GM18867 (cell line): ENCODE results near the gene SEMA6B.
"Not testable (repeated sequence)": the region's sequence is repeated elsewhere in the genome, so short reads cannot be mapped to it uniquely, and the experiment has no call there.

ENCODE experiments used
- ATAC-seq: cut with Tn5 transposase; IDR thresholded peaks from one replicate; pipeline ENCODE4 v1.9.1; 2021; ENCODE audit warnings: mild to moderate bottlenecking, moderate library complexity; ENCODE audit not compliant: unreplicated experiment

SEMA6B gene, protein sequence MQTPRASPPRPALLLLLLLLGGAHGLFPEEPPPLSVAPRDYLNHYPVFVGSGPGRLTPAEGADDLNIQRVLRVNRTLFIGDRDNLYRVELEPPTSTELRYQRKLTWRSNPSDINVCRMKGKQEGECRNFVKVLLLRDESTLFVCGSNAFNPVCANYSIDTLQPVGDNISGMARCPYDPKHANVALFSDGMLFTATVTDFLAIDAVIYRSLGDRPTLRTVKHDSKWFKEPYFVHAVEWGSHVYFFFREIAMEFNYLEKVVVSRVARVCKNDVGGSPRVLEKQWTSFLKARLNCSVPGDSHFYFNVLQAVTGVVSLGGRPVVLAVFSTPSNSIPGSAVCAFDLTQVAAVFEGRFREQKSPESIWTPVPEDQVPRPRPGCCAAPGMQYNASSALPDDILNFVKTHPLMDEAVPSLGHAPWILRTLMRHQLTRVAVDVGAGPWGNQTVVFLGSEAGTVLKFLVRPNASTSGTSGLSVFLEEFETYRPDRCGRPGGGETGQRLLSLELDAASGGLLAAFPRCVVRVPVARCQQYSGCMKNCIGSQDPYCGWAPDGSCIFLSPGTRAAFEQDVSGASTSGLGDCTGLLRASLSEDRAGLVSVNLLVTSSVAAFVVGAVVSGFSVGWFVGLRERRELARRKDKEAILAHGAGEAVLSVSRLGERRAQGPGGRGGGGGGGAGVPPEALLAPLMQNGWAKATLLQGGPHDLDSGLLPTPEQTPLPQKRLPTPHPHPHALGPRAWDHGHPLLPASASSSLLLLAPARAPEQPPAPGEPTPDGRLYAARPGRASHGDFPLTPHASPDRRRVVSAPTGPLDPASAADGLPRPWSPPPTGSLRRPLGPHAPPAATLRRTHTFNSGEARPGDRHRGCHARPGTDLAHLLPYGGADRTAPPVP

DNA sequence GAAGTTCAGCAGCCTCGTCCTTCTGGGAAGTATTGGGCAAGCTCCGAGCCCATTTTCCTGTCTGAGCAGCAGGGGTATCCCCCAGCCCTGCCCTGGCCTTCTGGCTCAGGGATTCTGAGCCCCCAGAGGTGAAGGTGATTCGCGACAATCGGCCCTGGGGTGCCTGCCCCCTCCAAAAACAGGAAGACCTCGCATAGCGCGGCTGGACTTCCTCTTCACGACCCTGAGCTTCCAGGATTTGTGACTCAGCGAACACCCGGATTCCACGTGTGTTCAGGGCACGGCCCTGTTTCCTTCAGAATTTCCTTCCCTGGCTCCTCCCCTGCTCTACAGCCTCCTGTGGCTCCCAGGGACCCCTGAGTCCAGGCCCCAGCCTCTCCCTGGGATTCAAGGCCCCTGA is at the start of gene SEMA6B:
Gene SEMA6B (minus strand): TSS at position 116 of the 400 bp plus-strand sequence. CDS start 1,227 bp downstream, outside the sequence.
- no peak for ATAC-seq

DNA sequence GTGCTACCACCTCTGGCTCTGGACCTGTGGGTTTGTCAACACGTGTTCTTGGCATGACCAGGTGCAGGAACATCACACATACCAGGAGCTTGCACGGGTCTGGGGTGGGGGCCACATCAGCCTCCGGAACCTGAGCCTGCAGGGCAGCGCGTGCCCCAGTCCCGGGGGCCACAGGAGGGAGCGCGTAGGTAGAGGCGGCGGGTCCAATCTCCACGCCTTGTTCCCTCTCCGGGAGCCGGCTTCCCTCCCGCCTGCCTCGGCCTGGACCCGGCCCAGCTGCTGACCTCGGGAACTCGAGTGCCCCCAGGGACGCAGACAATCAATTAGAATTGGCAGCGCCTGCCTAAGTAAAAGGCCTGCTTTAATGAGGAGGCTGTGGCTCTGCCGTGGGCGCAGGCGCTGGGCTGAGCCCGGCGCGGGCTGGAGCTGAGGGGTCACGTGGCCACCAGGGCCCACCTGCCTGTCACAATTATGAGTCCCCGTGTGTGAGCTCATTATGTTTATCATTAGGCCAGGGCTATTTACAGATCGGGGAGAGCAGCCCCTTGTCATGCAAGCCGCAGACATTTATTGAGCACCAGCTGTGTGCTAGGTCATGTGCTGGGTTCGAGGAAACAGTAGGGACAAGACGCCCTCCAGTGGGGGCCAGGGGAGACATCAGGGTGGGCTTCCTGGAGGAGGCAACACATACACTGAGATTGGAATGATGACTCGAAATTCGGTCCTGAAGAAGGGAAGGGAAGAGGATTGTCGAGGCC is 47.6 kb upstream of the SEMA6B start:
- no peak for ATAC-seq

DNA sequence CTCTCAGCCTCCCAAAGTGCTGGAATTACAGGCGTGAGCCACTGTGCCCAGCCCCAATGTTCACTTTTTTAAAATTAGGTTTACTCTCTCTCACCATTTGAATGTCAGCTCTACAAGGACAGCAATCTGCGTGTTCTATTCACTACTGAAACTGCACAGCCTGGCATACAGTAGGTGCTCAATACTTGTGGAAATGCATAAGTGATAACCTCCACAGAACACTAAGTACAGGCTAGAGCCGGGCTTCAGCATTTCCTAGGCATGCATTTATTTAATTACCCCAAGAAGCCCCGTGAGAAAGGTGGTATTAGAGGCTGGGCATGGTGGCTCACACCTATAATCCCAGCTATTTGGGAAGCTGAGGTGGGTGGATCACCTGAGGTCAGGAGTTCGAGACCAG is 46.7 kb upstream of the SEMA6B start:
- no peak for ATAC-seq

DNA sequence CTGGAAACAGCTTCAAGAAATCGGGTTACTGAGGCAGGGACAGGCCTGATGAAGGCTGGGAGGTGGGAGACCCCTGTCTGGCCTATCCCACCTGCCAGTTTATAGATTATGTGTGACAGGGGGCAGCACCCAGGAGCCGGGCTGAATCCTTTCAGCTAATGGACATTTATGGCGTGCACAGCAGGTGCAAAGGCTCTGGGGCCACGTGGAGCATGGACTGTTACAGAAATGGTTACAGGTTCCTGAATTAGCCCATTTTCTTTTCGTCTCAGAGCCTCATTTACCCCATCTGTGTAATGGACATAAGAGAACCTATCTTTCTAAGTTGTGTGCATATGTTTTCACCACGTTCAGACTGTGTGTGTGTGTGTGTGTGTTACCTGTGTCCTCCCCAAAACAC is 45.4 kb upstream of the SEMA6B start:
- ATAC-seq = no peak

DNA sequence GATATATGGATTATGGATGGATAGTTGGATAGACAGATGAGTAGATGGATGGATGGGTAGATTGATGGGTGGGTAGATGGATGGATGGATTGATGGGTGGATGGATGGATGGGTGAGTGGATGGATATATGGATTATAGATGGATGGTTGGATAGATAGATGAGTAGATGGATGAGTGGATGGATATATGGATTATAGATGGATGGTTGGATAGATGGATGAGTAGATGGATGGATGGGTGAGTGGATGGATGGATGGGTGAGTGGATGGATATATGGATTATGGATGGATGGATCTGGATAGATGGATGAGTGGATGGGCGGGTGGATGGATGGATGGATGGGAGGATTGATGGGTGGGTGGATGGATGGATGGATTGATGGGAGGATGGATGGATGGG is 43.4 kb upstream of the SEMA6B start:
- no peak for ATAC-seq

DNA sequence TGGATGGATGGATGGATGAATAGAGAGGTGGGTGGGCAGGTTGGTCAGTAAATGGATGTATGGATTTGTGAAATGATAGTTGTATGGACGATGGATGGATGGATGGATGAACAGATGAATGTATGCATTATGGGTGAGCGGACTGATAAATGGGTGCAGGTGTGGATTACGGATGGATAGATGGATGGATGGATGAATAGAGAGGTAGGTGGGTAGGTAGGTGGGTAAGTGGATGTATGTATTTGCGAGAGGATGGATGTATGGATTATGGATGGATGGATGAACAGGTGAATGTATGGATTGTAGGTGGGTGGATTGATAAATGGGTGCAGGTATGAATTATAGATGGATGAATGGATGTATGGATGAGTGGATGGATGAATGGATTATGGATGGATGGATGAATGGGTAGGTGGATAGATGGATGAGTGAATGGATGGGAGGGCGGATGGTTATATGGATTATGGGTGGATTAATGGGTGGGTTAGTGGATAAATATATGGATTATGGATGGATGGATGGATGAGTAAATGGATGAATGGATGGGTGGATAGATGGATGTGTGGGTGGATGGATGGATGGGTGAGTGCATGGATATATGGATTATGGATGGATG is 42.8 kb upstream of the SEMA6B start:
- no peak for ATAC-seq

DNA sequence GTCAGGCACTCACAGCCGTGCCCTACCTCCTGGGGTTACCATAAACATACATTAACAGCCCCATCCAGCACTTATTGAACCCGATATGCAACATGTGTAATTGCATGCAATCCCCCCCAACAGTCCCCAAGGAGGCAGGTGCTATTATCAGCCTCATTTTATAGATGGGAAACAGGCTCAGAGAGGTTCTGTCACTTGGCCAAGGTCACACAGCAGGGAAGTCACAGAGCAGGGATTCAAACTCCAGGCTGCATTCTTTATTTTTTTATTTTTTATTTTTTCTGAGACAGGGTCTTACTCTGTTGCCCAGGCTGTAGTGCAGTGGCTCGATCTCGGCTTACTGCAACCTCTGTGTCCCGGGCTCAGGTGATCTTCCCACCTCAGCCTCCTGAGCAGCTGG is 41.4 kb upstream of the SEMA6B start:
- ATAC-seq = no peak

DNA sequence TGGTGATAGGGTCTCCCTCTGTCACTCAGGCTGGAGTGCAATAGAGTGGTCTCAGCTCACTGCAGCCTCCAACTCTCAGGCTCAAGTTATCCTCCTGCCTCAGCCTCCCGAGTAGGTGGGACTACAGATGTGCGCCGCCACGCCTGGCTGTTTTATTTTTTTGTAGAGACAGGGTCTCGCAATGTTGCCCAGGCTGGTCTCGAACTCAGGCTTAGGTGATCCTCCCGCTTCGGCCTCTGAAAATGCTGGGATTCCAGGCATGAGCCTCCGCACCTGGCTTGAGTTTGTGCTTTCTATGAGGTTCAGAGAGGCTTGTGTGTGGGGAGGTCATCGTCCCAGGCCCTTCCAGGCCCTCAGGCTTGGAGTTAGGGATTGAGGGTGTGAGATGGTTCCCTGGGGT is 40.6 kb upstream of the SEMA6B start:
- ATAC-seq = no peak

DNA sequence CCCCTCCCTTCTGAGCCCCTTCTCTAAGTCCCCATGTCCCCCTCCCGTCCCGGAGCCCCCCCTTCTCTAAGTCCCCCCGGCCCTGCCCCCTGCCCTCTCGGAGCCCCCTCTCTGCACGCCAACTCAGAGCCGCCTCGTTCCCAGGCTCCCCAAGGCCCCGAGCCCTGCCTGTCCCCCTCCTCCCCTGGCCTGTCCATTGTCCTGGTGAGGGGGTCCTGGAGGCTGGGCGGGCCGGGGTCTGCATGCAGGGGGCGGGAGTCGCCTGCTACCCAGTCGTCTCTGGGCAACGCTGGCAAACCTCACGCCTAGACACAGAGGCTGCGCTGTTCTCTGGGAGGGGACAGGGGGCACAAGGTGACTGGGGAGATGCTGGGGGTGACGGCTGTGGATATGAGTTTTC is 39.2 kb upstream of the SEMA6B start:
- ATAC-seq = no peak

DNA sequence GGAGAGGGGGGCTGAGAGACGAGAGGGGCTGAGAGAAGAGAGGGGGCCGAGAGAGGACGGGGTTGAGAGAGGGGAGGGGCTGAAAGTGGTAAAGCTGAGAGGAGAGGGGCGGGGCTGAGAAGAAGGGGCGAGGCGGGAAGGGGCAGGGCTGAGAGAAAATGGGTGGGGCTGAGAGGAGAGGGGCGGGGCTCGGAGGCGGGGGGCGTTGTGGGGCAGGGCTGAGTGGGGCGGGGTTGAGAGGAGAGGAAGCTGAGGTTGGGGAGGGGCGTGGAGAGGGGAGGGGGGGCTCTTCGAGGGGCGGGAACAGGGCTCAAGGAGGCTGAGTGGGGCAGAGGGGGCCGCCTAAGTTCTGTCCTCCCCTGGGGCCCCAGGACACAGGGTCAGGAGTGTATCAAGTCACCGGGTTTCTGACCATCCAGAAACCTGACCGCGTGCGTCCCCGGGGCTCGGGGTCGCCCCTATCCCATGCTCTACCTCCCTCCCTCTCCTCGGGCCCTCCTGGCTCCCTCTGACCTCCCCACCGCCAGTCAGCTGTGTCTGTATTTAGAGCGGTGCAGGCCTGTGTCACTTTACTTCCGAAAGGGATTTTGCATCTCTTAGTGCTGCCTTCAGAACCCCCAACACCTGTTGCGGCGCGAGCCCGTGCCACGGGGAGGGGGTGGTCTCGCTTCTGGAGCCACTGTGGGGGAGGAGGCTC is 38.6 kb upstream of the SEMA6B start:
- ATAC-seq = no peak

DNA sequence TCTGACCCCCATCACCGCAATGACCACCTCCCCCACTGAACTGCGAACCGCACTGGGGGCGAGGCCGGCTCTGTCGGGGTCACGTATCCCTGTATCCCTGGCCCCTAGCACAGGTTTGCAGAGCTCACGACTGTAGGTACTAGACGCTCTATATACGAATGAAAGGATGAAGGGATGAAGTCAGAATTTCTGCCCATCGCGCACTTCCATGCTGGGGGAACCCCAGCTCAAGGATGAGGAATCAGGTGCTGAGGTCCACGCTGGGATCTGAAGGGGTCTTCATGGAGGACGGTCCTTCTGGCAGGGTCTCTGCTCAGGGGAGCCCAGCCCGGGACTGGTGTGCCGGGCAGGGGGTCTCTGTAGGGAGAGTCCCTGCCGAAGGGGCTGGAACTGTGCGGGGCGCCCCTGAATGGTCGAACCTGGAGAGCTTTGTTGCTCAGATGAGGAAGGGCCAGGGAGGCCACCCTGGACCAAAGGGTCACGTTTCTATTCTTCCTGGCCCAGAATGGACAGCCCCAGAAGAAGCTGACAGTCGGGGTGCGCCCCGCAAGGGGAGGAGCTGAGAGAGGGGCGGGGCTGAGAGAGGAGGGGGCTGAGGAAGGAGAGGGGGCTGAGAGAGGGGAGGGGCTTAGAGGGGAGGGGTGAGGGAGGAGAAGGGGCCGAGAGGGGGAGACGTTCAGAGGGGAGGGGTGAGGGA is 37.9 kb upstream of the SEMA6B start:
- no peak for ATAC-seq

DNA sequence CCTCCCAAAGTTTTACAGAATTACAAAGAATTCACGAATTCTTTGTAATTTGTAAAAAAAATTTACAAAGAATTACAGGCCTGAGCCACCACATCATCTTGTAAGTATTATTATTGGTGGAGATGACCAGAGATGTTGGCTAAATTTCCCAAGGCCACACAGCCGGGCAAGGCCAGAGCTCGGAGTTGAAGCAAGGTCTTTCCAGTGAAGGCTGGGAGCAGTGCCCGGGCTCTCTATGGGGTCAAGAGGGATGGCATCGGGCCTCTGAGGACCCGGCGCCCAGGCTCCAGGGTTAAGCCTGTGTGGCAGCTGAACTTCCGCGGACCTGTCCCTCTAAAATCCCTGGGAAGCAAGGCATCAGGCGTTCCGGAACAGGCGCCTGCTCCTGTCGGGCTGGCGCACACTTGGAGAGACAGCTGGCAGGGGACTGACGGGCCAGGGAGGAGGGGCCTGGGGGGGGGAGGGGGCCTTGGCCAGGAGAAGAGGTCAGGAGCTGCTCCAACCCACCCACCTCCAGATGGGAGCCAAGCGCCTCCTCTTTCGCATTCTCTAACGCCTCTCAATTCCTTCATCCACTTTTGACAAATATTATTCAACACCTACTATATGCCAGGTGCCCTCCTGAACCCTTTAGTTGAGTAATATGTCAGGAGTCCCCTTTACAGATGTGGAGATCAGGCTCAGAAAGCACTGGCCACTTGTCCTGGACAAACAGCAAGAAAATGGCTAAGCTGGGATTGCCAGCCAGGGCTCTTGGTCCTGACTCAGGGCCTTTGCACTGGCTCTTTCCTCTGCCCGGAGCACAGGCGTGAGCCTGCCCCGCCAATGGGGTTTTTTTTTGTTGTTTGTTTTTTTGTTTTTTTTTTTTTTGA is 36.8 kb upstream of the SEMA6B start:
- no peak for ATAC-seq

DNA sequence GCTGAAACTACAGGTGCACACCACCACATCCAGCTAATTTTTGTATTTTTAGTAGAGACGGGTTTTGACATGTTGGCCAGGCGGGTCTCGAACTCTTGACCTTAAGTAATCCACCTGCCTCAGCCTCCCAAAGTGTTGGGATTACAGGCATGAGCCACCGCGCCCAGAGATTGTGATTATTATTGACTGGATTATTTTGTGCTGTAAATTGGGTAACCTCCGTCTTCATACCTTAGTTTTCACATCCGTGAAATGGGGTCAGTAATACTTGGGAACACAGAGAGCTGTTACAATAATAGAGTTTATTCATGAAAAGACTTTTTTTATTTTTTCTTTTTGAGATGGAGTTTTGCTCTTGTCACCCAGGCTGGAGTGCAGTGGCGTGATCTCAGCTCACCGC is 35.7 kb upstream of the SEMA6B start:
- ATAC-seq = not testable (repeated sequence)

DNA sequence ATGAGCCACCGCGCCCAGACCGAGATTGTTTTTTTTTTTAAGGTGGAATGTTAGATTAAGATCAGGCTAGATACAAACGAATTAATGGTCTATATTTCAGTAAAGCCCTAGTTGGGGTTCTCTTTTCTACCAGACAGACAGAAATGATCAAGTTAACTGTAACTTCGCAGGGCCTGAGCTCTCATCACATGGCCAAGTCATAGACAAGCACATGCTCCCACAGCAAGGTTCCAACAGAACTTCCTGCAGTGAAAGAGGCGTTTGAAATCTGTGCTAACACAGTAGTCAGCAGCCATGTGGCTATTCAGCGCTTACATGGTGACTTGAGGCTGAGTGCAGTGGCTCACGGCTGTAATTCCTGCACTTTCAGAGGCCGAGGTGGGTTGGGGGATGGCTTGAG is 34.7 kb upstream of the SEMA6B start:
- ATAC-seq = no peak

DNA sequence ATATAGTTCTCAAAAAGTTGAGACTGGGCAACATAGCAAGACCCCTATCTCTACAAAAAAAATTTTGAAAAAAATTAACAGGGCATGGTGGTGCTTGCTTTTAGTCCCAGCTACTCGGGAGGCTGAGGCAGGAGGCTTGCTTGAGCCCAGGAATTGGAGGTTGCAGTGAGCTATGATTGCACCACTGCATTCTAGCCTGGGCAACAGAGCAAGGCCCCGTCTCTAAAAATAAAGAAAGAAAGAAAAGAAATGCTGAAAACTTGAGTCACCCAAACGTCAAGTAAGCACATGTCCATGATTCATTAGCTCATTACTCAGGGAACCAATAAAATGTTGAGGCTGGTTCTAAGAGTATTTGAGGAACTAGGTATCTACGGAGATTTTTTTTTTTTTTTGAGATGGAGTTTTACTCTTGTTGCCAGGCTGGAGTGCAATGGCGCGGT is 33.9 kb upstream of the SEMA6B start:
- no peak for ATAC-seq

DNA sequence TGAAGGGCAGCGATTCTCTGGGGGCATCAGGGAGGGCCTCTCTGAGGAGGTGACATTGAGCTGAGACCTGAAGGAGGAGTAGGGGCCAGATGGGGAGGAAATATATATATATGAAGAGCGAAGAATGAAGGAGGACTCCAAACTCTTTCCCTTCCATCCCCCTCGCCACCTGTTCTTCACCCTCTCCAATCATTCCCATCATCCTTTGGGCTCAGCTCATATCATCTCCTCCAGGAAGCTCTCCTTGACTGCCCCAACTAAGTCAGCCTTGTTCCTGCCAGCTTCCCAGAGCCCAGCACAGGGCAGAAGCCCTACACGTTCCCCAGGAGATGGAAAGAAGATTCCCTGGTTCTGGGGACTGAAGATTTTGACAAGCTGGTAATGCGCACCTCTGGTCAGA is 33.0 kb upstream of the SEMA6B start:
- ATAC-seq = no peak

DNA sequence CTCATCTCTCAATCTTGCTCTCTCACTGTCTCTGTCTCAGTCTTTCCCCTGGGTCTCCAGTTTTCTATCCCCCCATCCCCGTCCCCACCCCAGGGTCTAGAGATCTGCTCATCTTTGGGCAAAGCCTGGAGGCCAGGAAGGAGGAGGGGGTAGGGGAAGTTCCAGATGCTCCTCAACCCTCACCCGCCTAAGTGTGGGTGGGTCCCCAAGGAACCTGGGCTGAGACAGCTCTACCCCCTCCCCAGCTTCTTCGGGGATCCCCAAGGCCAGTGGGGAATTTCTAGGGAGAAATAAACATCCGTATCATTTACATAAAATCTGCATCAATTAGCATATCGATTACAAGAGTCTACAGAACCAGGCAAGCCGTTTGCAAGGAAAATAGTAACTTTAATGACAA is 31.8 kb upstream of the SEMA6B start:
- ATAC-seq = no peak

DNA sequence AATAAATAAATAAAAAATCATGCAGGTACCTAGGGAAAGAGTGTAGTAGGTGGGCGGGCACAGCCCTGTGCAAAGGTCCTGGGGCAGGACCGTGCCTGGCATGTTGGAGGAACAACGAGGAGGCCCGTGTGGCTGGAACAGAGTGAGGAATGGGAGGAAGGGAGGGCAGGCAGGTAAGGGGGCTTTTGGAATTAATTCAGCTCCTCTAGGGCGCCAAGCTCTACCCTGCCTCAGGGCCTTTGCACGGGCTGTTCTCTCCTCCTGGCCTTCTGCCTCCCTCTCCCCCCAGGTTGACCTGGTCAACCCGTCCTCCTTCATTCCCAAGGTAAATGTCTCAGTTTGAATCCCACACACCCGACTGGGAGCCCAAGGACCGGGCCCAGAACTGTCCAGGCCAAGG is 31.1 kb upstream of the SEMA6B start:
- ATAC-seq = no peak
